Right forelimb (tissue), 1 donor: ENCODE measurements around the gene MEGF9.

Source experiments
- DNase-seq: peaks from one replicate; pipeline ENCODE4 v3.0.0-alpha.2; 2018

MEGF9 gene

DNA sequence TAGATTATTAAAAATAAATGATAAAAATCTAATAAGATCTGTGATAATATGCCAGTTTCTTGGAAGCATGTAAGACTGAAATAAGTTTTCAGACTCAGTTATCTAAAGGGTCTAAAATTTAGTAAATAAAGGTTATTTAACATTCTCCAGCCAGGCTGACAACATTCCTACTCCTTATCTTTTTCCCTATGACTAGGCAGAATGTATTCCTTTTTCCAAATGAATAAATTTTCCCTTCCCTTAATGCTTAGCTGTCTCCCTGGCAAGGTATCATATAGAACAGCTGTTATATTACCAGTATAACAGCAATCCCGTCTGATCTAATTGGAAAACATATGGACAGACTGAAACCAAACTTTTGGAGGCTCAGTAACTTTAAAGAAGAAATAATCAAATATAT, 13.0 kb downstream of the MEGF9 start:
- no peak for DNase-seq

DNA sequence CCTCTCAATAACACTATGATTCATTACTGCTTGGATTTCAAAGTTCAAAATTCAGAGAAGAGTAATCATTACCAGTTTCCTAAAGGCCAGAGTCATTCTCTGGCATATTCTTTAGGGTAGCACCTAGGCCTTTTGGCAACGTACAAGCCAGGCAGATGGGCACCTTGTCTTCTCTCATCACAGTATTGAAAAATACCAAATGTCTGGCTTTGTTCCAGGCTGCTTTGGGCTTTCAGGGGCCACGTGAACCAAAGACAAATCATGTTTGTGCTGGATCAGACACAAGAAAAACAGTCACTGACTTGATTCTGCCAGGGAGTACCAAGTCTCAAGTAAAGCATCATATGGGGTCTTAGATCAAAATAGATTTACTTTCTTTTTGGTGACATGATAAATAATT, 15.5 kb downstream of the MEGF9 start:
- no peak for DNase-seq

DNA sequence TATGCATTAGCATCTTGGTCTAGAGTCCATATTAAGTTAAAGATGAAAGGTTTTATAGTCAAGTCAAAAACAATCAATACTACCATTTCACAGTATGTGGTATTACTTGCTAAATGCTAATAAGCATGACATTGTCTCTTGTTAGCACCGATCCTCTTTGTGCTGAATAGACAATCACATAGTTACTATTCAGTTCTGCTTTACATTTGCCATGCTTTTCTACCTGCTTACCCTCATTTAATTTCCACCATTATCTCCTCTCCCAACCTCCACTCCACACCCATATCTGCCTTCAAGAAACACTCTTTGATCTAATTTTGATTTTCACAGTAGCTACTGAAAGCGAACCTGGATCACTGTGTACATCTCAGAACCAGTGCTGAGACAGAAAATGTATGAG, 16.8 kb downstream of the MEGF9 start:
- DNase-seq = no peak

DNA sequence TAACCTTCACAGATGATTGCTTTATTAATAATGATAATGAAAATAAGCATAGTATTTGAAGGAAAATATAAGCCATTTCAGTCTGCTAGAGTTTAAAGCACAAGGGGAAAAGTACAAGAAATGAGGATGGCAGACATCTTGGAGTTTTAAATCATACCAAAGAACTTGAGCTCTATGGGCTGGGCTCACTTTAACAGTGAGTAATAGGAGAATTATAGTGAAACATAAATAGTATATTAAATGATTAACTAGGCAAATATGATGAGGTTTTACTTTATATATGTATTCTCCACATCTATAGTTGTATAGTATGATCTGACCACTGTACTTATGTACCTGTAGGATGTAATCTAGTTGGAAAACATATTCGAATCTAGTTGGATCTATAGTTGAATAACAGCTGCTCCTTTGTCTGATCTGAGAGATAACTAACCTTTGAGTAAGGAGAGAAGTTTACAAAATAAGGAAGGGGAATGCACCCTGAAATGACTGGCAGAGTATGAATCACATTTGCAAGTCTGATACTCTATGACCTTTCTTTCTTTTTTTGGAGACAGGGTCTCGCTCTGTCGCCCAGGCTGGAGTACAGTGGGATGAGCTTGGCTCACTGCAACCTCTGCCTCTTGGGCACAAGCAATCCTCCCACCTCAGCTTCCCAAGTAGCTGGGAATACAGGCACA, 17.6 kb downstream of the MEGF9 start:
- DNase-seq = no peak

DNA sequence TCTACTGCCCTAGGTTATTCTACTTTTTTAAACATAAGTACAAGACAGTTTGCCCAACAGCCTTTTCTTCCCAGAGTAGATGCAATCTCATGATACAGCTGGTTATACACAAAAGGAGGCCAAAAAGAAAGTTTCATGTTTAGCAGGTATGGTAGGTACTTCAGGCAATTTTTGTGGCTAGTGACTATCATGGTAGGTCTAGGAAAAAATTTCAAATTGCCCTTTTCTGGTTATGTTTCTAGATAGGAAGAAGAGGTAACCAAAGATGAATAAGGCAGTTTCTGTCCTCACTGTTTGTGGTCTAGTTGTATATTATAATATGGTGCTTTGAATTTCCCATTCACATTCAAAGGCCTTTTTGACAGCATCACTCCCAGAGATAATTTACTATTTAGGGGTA, 19.7 kb downstream of the MEGF9 start:
- DNase-seq = no peak

DNA sequence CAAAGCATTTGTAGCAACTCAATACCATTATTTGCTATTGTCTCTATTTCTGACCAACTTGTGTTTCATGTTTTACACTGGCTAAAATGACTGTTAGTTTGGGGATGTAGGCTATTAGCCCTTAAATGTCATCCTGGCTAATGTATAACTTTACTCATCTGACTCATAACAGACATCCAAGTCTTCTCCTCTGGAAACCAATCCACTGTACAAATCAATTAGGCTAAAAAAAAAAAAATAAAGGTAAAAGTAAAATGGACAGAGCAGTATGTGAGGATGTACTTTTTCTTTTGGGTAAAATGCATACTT, 20.6 kb downstream of the MEGF9 start:
- no peak for DNase-seq

DNA sequence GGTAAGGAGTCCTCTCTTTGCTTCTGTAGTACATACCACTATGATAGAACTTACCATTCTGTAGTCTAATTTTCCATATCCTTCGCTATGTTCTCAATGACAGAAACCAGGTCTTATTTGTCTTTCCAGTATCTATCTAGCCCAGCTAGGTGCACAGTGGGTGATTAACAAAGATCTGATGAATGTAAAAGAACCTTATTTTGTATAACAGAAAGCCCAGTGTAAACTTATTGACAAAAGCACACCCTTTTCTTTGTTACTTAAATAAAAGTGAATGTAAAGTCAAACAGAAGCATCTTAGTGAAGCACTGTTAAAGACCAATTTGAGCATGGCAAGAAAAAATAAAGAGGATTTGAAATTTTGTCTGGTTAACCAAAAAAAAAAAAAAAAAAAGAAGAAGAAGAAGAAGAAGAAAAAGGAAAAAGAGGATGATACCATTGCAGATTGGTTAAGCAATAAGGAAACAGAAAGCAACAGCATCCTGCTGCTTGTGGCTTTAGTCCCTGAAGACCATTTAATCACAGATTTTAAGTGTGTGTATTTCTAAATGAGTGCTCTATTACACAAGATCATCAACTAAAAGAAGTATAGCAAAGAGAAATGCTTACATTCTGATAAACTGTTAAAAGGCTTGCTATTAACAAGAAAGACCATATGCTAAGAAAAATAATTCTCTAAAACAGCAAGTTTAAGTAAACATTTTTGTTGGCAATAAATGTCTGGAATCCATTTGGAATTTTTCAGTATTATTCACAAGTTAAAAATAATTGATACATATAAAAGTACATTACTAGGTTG, 21.2 kb downstream of the MEGF9 start:
- DNase-seq = no peak

DNA sequence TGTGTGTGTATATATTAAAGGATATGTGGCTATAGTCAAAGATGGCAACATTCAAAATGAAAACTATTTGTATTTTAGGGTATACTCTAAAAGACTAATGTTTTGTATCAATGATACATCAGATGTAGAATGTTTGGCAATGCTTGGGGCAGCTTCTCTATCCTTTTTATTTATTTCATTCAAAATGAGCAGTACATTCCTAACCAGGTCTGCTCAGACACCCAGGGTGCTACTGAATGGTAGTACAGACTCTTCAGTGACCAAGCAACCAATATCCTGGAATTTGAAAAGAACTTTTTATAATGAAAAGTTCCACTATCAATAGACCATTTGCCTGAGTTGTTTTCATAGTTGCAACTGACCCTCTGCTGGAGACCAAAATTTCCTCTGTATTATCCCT, 23.9 kb downstream of the MEGF9 start:
- no peak for DNase-seq

DNA sequence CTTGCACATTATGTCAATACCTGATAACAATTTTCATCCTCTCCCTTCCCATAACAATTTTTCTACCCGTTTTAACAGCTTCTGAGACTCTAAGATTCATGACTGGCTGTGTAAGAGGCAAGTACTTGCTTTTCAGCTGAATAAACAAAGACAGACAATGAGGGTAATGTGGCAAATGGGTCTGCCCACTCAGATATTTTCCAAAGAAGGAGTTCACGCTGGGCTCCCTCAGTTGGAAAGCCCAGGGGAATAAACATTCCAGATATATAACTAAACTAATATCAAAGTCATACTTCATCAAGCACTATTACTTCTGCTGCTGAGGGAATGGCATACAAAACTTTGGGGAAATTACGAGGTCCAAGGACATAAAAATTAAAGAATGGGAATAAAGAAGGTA, 24.4 kb downstream of the MEGF9 start:
- no peak for DNase-seq

DNA sequence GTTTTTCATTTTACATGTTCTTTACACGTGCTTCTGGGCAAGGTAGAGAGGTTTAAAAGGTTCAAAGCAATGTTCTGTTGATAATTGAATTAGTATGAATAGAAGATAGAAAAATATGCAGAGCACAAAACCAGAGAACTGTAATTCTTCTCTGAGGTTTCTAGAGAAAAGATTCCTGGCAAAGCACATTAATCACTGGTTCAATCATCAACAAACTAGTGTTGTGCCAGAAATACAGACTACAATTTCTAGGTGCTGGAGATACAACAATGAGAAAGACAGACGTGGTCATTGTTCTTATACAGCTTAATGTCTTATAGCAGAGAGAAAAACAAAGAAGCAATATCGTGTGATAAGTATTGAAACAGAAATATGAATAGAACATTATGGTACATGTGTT, 25.5 kb downstream of the MEGF9 start:
- DNase-seq = no peak

DNA sequence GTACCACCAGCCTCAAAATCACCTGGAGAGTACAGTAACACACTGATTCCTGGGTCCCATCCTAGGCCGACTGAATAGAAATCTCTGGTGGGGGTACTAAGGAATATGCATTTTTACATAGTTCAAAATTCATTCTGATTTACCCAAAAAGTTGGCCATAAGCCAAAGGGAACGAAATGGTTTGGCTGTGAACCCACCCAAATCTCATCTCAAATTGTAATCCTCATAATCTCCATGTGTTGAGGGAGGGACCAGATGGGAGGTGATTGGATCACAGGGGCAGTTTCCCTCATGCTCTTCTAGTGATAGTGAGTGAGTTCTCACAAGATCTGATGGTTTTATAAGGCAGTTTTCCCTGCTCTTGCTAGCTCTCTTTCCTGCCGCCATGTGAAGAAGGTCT, 31.1 kb downstream of the MEGF9 start:
- DNase-seq = no peak

DNA sequence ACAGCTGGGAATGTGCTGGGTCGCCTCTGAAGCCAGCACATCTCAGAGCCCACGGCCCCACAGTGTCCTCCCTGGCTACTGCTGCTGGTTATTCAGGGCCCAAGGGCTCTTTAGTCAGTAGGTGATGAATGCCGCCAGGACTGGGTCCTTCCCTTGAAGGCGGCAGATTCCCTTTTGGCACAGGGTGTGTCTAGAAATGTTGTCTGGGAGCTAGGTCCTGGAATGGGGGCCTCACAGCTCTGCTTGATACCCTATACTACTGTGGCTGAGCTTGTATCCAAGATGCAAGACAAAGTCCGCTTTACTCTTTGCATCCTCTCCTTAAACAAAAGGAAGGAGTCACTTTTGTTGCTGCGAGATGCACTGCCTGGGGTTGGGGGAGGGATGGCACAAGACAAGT, 33.1 kb downstream of the MEGF9 start:
- no peak for DNase-seq

DNA sequence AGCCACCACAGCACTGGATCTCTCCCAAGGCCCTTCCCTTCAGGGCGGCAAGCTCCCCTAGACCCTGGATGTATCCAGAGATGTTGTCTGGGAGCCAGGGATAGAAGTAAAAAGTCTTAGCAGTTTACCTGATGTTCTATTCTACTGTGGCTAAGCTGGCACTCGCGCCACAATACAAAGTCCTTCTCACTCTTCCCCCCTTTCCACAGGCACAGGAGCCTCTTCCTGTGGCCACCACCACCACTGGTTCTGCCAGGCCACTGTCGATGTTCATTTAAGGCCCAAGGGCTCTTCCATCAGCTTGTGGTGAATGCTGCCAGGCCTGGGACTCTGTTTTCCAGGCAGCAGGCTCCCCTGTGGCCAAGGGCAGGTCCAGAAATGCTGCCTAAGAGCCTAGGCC, 33.7 kb downstream of the MEGF9 start:
- no peak for DNase-seq

DNA sequence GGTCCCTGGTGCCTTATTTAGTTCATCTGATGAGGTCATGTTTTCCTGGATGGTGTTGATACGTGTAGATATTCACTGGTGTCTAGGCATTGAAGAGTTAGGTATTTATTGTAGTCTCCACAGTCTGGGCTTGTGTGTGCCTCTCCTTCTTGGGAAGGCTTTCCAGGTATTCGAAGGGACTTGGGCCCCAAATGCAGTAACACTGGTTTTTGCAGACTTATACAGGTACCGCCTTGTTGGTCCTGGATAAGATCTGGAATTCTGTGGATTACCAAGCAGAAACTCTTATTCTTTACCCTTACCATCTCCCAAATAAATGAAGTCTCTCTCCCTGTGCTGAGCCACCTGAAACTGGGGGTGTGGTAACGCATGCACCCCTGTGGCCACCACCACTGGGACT, 34.1 kb downstream of the MEGF9 start:
- no peak for DNase-seq

DNA sequence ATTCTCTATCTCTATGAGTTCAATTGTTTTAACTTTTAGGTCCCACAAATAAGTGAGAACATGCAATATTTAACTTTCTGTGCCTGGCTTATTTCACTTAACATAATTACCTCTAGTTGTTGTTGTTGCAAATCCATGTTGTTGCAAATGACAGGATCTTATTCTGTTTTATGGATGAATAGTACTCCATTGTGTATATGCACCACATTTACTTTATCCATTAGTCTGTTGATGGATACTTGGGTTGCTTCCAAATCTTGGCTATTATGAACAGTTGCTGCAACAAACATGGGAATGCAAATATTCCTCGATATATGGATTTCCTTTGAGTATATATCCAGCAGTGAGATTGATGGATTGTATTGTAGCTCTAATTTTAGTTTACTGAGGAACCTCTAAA, 36.3 kb downstream of the MEGF9 start:
- no peak for DNase-seq

DNA sequence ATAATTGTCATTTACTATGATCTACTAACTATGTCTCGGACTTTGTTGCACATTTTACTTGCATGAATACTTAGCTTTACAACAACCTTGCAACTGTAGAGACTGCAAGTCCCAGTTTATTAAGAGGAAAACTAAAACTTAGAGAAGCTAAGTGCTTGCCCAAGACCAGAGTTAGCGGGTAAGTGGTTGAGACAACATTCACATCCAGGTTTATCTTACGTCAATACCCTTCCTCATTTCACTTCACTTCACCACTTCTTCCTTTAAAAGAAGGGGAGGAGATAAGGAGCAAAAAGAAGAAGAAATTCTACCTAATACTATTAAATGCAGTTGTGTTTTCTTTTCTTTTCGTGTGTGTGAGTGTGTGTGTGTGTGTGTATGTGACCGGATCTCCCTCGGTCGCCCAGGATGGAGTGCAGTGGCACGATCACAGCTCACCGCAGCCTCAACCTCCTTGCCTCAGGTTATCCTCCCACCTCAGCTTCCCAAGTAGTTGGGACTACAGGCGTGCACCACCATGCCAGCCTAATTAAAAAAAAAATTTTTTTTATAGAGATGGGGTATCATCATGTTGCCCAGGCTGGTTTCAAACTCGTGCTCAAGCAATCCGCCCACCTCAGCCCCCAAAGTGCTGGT, 37.4 kb downstream of the MEGF9 start:
- DNase-seq = no peak

DNA sequence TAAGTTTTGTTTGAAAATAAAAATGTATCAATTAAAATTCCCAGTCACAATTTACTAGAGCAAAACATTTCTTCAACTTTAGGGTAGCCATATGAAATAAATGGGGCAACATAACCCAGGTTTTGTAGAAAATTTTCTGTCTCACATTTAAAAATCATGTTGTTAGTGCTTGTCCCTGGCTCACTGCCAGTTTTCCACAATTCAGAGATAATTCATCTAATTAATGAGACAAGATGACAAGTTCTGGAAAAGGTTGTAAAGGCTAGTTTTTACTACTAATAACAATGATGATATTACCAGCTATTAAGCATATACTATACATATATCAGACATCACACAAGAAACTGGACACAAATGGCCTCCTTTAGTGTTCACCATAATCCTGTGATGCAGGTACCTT, 45.9 kb downstream of the MEGF9 start:
- no peak for DNase-seq

DNA sequence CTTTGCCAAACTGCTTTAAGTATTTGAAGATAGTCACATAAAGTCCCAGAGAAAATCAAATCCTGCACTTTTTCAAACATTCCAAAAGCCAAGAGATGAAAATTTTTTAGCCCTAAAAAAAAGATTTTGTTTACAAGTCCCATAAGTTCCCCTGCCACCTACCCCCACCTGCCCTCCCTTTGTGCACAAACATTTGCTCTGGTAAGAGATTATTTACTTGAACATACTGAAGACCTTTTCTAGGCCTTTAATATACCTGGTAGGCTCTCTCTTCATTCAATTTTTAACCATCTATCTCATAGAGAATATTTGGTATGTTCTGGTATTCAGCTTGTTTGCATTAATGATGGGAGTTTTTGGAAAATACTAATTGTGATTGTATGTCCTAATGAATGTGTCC, 50.3 kb downstream of the MEGF9 start:
- no peak for DNase-seq

DNA sequence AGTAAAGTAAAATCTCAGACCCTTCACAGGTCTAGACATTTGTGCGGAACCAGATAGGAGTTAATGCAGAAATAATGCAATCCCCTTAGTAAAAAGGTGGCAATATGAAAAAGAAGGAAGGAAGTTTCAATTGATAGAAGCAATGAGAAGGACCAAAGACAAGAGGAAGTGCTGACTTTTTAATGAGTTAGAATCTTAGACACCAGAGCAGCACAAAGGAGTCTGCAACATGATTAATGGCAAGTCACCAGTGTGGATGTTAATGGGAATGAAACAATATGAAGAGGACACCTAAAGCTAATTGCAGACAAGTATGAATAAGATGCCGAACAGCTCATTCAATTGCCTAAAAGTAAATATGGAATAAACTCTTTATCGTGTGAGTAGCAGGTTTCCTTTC, 50.9 kb downstream of the MEGF9 start:
- DNase-seq = no peak

DNA sequence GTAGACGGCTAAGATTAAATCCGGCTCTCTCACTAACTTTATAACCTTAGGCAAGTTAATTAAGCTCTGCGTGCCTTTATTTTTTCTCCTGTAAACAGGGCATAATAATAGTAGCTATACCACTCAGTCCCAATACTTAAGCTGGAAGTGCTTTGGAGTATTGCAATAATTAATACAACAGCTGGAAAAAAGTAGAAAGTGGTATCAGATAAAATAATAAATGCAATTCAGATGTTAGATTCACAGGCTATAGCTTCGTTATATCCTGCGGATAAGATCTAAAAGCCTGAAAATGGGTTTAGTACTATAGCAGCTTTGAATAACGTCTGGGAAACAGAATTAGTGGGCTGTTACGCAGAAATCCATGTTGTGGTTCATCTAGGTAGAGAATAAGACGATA, 51.8 kb downstream of the MEGF9 start:
- DNase-seq = no peak

DNA sequence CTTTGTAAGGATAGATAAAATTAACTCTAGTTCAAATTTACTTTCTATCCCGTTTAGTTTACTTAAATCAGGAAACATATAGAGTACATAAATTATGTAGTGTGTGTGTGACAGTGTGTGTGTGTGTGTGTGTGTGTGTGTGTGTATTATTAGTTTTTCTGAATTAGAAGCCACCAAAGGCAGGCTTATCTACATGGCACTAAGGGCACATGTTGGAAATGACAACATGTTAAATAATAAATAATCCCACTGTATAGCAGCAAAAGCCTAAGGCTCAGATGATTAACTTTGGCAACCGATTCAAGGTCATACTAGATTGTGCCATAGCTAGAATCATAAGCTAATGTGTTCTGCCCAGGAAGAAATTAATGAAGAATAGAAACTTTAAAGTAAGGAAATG, 54.6 kb downstream of the MEGF9 start:
- DNase-seq = no peak

DNA sequence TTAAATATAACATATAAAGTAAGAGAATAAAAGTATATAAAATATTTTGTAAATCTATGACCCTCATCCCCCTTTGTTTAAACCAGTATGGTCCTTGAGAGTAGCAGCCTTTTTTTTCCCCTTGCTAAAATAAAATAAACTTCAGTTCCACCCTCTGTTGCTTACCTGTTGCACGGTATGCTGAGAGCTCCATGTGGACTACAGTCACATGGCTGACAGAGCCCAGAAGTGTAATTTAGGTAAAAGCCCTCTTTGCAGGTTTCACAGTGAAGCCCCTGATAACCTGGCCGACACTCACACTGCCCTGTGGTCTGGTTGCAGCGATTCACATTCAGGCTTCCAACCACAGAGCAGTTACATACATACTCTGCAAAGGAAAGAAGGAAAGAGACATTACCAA, 55.1 kb downstream of the MEGF9 start:
- DNase-seq = no peak

DNA sequence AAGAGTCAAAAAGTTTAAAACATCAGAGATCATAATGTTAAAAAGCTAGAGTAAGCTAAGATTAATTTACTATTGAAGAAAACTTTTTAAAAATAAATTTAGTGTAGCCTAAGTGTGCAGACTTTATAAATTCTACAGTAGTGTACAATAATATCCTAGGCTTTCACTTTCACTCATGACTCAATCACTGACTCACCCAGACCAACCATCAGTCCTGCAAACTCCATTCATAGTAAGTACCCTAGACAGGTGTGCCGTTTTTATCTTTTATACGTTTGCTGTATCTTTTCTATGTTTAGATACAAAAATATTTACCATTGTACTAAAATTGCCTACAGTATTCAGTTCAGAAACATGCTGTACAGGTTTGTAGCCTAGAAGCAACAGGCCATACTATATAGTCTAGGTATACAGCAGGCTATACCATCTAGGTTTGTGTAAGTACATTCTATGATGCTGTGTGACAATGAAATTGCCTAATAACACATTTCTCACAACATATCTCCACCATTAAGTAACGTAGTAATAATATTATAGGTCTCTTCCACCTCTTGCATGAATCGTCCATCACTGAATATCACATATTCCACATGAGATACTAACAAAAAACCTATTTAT, 59.2 kb downstream of the MEGF9 start:
- no peak for DNase-seq

DNA sequence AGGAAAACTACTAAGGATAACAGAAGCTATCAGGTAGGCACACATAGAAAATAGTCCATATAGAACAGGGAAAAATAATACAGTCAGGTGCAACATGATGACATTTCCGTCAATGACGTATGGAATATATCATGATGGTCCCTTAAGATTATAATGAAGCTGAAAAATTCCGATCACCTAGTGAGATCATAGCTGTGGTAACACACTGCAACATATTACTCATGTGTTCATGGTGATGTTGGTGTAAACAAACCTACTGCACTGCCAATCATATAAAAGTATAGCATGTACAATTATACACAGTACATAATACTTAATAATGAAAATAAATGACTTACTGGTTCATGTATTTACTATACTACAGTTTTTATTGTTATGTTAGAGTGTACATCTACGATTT, 60.0 kb downstream of the MEGF9 start:
- DNase-seq = no peak
